OCI-LY3 (cell line): Measurements from ENCODE around the gene SPI1.

Experiments
- EZH2phosphoT487 ChIP-seq: fragments of 200-600 bp; shearing (Covaris generic); IDR thresholded peaks from 2 replicates; pipeline ENCODE4 v1.6.1; 2018; ENCODE audit warnings: antibody characterized with exemption, mixed run types, low read depth
- TF ChIP-seq, protein P1 (sequence below): fragments of 200-600, 300-600 bp; sonication (generic); IDR thresholded peaks from 2 replicates; pipeline ENCODE4 v1.5.1; 2014; ENCODE audit warnings: antibody characterized with exemption, low read length, low read depth

DNA sequence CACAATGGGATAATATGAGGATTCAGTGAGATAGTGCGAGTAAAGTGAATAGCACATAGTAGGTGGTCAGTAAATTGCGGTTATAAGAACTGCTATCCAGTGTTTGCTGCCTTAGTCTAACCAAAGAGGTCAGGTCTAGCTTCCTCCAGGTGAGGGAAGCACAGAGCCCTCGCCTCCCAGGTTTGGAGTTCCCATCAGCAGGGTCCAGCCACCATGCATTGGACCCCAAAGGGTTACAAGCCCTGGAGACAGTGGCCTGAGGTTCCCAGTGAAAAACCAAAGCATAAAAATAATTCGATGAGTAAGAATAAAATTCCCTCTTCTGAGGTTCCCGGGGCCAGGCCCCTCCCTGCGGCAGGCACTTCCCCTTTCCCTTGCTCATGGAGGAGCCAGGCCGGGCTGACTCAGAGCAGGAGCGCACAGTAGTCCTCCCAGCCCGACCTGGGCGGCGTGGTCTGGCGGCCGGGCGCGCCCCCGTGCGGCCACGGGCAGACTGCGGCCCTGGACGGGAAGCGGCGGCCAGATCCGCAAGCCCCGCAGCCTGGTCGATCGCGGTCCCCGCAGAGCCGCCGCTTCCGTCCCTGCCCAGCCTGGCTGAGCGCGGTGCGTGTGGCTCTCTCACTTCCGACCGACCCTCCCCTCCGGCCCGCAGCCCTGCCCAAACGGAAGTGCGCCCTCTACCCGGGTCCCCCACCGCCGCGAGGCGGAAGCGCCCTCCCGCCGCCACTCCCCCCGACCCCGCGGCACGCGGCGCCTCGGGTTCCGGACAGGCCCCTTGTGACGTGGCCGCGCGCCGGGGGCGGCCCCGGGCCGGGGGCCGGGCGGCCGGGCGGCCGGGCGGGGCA is 29.6 kb upstream of the SPI1 start, which contains the start of gene SLC39A13:
- TF ChIP-seq, protein P1, sequence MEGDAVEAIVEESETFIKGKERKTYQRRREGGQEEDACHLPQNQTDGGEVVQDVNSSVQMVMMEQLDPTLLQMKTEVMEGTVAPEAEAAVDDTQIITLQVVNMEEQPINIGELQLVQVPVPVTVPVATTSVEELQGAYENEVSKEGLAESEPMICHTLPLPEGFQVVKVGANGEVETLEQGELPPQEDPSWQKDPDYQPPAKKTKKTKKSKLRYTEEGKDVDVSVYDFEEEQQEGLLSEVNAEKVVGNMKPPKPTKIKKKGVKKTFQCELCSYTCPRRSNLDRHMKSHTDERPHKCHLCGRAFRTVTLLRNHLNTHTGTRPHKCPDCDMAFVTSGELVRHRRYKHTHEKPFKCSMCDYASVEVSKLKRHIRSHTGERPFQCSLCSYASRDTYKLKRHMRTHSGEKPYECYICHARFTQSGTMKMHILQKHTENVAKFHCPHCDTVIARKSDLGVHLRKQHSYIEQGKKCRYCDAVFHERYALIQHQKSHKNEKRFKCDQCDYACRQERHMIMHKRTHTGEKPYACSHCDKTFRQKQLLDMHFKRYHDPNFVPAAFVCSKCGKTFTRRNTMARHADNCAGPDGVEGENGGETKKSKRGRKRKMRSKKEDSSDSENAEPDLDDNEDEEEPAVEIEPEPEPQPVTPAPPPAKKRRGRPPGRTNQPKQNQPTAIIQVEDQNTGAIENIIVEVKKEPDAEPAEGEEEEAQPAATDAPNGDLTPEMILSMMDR = peak; percentile 89
- no peak for TF ChIP-seq EZH2phosphoT487
